Endodermal cell (in vitro differentiated cells): Measurements from ENCODE around the gene ICAM4. TPM values are rescaled to one million over a fixed set of nuclear protein-coding genes. Genes with fewer than 3 reads are reported as not detected.
A peak's percentile ranks its signal among the peaks of the same experiment; 100 is the strongest.

Source experiments
- DNase-seq: peaks from one replicate; pipeline ENCODE4 v3.0.0-alpha.2; 2017
- H3K27ac ChIP-seq: 2 replicates; pipeline ENCODE4 v1.5.1; 2013; ENCODE audit warnings: mild to moderate bottlenecking, low read depth, low read length, moderate library complexity
- H3K27me3 ChIP-seq: 2 replicates; pipeline ENCODE4 v1.6.1; 2013; ENCODE audit warnings: mild to moderate bottlenecking, low read length, moderate library complexity; ENCODE audit not compliant: insufficient read depth, control insufficient read depth, poor library complexity, severe bottlenecking
- H3K36me3 ChIP-seq: 2 replicates; pipeline ENCODE4 v1.7.0; 2013; ENCODE audit warnings: mild to moderate bottlenecking, low read length, moderate library complexity; ENCODE audit not compliant: control insufficient read depth, insufficient read depth
- H3K4me1 ChIP-seq: one replicate; pipeline ENCODE4 v1.7.0; 2013; ENCODE audit warnings: low read length; ENCODE audit not compliant: control insufficient read depth, insufficient read depth
- H3K4me3 ChIP-seq: 2 replicates; pipeline ENCODE4 v1.5.1; 2013; ENCODE audit warnings: mild to moderate bottlenecking, low read length, moderate library complexity
- H3K9ac ChIP-seq: 2 replicates; pipeline ENCODE4 v1.6.1; 2013; ENCODE audit warnings: mild to moderate bottlenecking, low read length, moderate library complexity; ENCODE audit not compliant: poor library complexity, severe bottlenecking; ENCODE audit errors: extremely low read depth
- H3K9me3 ChIP-seq: 2 replicates; pipeline ENCODE4 v1.6.1; 2013; ENCODE audit warnings: mild to moderate bottlenecking, low read length, moderate library complexity; ENCODE audit not compliant: control insufficient read depth
- H3K27ac Mint-ChIP-seq: 2 replicates; pipeline ENCODE4 v1.8.0; 2020; ENCODE audit warnings: mixed read lengths
- H3K27me3 Mint-ChIP-seq: 2 replicates; pipeline ENCODE4 v1.8.0; 2021; ENCODE audit warnings: mild to moderate bottlenecking, mixed read lengths; ENCODE audit not compliant: insufficient read depth
- H3K36me3 Mint-ChIP-seq: 2 replicates; pipeline ENCODE4 v1.8.0; 2020; ENCODE audit warnings: low read depth, mixed read lengths
- H3K4me1 Mint-ChIP-seq: 2 replicates; pipeline ENCODE4 v1.8.0; 2020; ENCODE audit warnings: mixed read lengths
- H3K4me3 Mint-ChIP-seq: 2 replicates; pipeline ENCODE4 v1.8.0; 2020; ENCODE audit warnings: mild to moderate bottlenecking, moderate library complexity, mixed read lengths
- H3K9me3 Mint-ChIP-seq: 2 replicates; pipeline ENCODE4 v1.8.0; 2020; ENCODE audit warnings: mild to moderate bottlenecking, mixed read lengths
- WGBS, 2 experiments: methylation state at CpG; one replicate each; pipeline versions ENCODE4 v1.1.5 to v1.1.7; 2013; ENCODE audit warnings: missing lambda C conversion rate in 2 of 2, mixed read lengths in 1 of 2; ENCODE audit not compliant: insufficient coverage in 1 of 2, insufficient read length in 1 of 2; 5-methylcytosine and 5-hydroxymethylcytosine counted together
- total RNA-seq, 2 donors: library from RNA; stranded (reverse); fragmentation: NEBNext Ultra II Directional in 1 of 2; extraction: Animal tissue kit (Norgen Biotek cat#: 25700) in 1 of 2; gene quantifications; 2 replicates in 1 of 2; 3 replicates in 1 of 2; pipeline ENCODE4 v1.2.1, GENCODE V29; 2021
- TF ChIP-seq, protein P1 (sequence below): fragments of 200-600 bp; sonication (generic); conservative IDR thresholded peaks from 2 replicates; pipeline ENCODE4 v1.5.0; 2021; ENCODE audit warnings: antibody characterized with exemption, mild to moderate bottlenecking

The ICAM4 gene
- total RNA-seq, 2 donors from 2014 or later: 0.44 TPM; not detected in 1

DNA sequence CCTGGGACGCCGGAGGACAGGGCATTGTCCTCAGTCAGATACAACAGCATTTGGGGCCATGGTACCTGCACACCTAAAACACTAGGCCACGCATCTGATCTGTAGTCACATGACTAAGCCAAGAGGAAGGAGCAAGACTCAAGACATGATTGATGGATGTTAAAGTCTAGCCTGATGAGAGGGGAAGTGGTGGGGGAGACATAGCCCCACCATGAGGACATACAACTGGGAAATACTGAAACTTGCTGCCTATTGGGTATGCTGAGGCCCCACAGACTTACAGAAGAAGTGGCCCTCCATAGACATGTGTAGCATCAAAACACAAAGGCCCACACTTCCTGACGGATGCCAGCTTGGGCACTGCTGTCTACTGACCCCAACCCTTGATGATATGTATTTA, 1.4 kb upstream of the ICAM4 start:
- H3K9me3 Mint-ChIP-seq: peaks cover 3% of the 10 kb centered on the region
- H3K36me3 Mint-ChIP-seq: no peaks in the 10 kb centered on the region
- H3K4me3 Mint-ChIP-seq: no peak overlapping the region
- Histone ChIP-seq H3K4me3 (no peak overlapping the region), H3K9me3 (no peaks in the 10 kb centered on the region), H3K4me1 (no peaks in the 10 kb centered on the region), H3K9ac (no peak overlapping the region), H3K36me3 (no peaks in the 10 kb centered on the region), H3K27ac (no peak overlapping the region), H3K27me3 (peaks cover 52% of the 10 kb centered on the region)
- DNase-seq: no peak
- H3K27me3 Mint-ChIP-seq: peaks cover 55% of the 10 kb centered on the region
- no peak overlapping the region for H3K27ac Mint-ChIP-seq
- TF ChIP-seq, protein P1, sequence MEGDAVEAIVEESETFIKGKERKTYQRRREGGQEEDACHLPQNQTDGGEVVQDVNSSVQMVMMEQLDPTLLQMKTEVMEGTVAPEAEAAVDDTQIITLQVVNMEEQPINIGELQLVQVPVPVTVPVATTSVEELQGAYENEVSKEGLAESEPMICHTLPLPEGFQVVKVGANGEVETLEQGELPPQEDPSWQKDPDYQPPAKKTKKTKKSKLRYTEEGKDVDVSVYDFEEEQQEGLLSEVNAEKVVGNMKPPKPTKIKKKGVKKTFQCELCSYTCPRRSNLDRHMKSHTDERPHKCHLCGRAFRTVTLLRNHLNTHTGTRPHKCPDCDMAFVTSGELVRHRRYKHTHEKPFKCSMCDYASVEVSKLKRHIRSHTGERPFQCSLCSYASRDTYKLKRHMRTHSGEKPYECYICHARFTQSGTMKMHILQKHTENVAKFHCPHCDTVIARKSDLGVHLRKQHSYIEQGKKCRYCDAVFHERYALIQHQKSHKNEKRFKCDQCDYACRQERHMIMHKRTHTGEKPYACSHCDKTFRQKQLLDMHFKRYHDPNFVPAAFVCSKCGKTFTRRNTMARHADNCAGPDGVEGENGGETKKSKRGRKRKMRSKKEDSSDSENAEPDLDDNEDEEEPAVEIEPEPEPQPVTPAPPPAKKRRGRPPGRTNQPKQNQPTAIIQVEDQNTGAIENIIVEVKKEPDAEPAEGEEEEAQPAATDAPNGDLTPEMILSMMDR: no peak
- peaks cover 3% of the 10 kb centered on the region for H3K4me1 Mint-ChIP-seq
- 91 to 100% methylated on average over 3 to 4 of the region's 4 CpGs for WGBS, 2 experiments

DNA sequence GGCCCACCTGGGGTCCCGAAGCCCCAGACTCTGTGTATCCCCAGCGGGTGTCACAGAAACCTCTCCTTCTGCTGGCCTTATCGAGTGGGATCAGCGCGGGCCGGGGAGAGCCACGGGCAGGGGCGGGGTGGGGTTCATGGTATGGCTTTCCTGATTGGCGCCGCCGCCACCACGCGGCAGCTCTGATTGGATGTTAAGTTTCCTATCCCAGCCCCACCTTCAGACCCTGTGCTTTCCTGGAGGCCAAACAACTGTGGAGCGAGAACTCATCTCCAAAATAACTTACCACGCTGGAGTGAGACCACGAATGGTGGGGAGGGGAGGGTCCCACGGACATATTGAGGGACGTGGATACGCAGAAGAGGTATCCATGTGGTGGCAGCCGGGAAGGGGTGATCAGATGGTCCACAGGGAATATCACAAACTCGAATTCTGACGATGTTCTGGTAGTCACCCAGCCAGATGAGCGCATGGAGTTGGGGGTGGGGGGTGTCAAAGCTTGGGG, 2.0 kb downstream of the ICAM4 start:
- TF ChIP-seq, protein P1: no peak
- peak; percentile 89 for DNase-seq
- Histone ChIP-seq H3K4me3 (peak overlapping the region; percentile 39), H3K9ac (no peak overlapping the region), H3K4me1 (peaks cover 3% of the 10 kb centered on the region), H3K27me3 (peaks cover 86% of the 10 kb centered on the region), H3K9me3 (no peaks in the 10 kb centered on the region), H3K36me3 (no peaks in the 10 kb centered on the region), H3K27ac (no peak overlapping the region)
- 4 to 6% methylated on average over 5 to 23 of the region's 23 CpGs for WGBS, 2 experiments
- Mint-ChIP-seq H3K9me3 (peaks cover 5% of the 10 kb centered on the region), H3K4me1 (peaks cover 10% of the 10 kb centered on the region), H3K27me3 (peaks cover 88% of the 10 kb centered on the region), H3K27ac (no peak overlapping the region), H3K4me3 (peak overlapping the region; percentile 42), H3K36me3 (no peaks in the 10 kb centered on the region)

DNA sequence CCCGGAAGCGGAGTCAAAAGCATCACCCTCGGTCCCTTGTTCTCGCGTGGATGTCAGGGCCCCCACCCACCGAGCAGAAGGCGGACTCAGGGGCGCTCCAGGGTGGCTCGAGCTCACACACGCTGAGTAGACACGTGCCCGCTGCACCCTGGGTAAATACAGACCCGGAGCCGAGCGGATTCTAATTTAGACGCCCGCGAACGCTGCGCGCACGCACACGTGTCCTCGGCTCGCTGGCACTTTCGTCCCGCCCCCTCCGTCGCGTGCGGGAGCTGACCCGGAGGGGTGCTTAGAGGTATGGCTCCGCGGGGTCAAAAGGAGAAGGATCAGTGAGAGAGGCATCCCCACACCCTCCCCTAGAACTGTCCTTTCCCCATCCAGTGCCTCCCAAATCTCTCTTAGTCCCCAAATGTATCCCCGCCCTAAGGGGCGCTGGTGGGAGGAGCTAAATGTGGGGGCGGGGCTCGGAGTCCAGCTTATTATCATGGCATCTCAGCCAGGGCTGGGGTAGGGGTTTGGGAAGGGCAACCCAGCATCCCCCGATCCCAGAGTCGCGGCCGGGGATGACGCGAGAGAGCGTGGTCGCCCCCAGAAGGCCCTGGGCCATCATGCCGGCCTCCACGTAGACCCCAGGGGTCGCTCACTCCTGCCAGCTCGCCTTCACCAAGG, 2.5 kb downstream of the ICAM4 start:
- H3K36me3 ChIP-seq: no peaks in the 10 kb centered on the region
- peaks cover 92% of the 10 kb centered on the region for H3K27me3 ChIP-seq
- peaks cover 3% of the 10 kb centered on the region for H3K4me1 ChIP-seq
- TF ChIP-seq, protein P1: peak; percentile 40
- H3K27ac ChIP-seq: no peak overlapping the region
- Mint-ChIP-seq H3K27ac (no peak overlapping the region), H3K9me3 (peaks cover 5% of the 10 kb centered on the region), H3K4me3 (peak overlapping the region; percentile 42), H3K27me3 (peaks cover 90% of the 10 kb centered on the region), H3K36me3 (no peaks in the 10 kb centered on the region), H3K4me1 (peaks cover 10% of the 10 kb centered on the region)
- H3K9ac ChIP-seq: no peak overlapping the region
- WGBS, 2 experiments: 0 to 2% methylated on average over 2 to 46 of the region's 50 CpGs
- peak overlapping the region; percentile 39 for H3K4me3 ChIP-seq
- DNase-seq: peak; percentile 89
- no peaks in the 10 kb centered on the region for H3K9me3 ChIP-seq
